ENCODE results near the gene RIPOR3. TPM values are rescaled to one million over a fixed set of nuclear protein-coding genes. Genes with fewer than 3 reads are reported as not detected.
"Not testable (repeated sequence)": the region's sequence is repeated elsewhere in the genome, so short reads cannot be mapped to it uniquely, and the experiment has no call there.

The RIPOR3 gene
- polyA plus RNA-seq, 1 experiment = 11.5 TPM

GRCh38 chr20:50673146-50673465 lies 18.2 kb downstream of the RIPOR3 start:
- DNase-seq (ENCODE audit: low read depth, low spot score) = no peak
- ChIA-PET POLR2A (no interaction called here), CTCF (no interaction called here)
- no peak for TF ChIP-seq CTCF (IDR thresholded peaks at IDR 0.05; ENCODE audit: low read depth, low read length)
- H3K27ac ChIP-seq (ENCODE audit: low read depth, low read length) = no peak overlapping the region
- no peak overlapping the region for H3K4me3 ChIP-seq (ENCODE audit: low read depth, low read length)
- no peaks in the 10 kb centered on the region for H3K9me3 ChIP-seq (ENCODE audit: control insufficient read depth, insufficient read depth, low read length)
- H3K27me3 ChIP-seq (ENCODE audit: control insufficient read depth, insufficient read depth, low read length) = no peaks in the 10 kb centered on the region

- H3K9me3 ChIP-seq (ENCODE audit: control insufficient read depth, insufficient read depth, low read length) = no peaks in the 10 kb centered on the region
- DNase-seq (ENCODE audit: low read depth, low spot score) = no peak
- CTCF ChIA-PET = no interaction called here
- H3K27ac ChIP-seq (ENCODE audit: low read depth, low read length) = no peak overlapping the region
- POLR2A ChIA-PET = interaction anchor here (1.1 kb wide), 1 partner anchor 17 kb away, joined by 4 read pairs; no protein-coding TSS in a partner anchor
- H3K4me3 ChIP-seq (ENCODE audit: low read depth, low read length) = no peak overlapping the region
- TF ChIP-seq CTCF (IDR thresholded peaks at IDR 0.05; ENCODE audit: low read depth, low read length) = no peak
- H3K27me3 ChIP-seq (ENCODE audit: control insufficient read depth, insufficient read depth, low read length) = no peaks in the 10 kb centered on the region
Measured at GRCh38 chr20:50672400-50673145, 18.8 kb downstream of the RIPOR3 start.

DNA sequence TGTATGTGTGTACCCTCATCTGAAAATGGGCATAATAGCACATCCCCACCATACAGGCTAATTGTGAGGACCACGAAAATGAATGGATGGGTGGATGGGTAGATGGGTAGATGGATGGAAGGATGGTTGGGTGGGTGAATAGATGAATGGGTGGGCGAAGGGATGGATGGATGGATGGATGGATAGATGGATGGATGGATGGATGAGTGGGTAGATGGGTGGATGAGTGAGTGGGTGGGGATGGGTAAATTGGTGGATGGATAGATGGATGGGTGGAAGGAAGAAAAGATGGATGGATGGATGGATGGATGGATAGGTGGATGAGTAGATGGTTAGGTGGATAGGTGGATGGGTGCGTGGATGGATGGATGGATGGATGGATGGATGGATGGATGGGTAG lies 19.7 kb downstream of the RIPOR3 start:
- Histone ChIP-seq H3K27me3 (ENCODE audit: control insufficient read depth, insufficient read depth, low read length) (no peaks in the 10 kb centered on the region), H3K9me3 (ENCODE audit: control insufficient read depth, insufficient read depth, low read length) (no peaks in the 10 kb centered on the region), H3K4me3 (ENCODE audit: low read depth, low read length) (no peak overlapping the region), H3K27ac (ENCODE audit: low read depth, low read length) (no peak overlapping the region)
- TF ChIP-seq CTCF (IDR thresholded peaks at IDR 0.05; ENCODE audit: low read depth, low read length) = no peak
- ChIA-PET CTCF (no interaction called here), POLR2A (interaction anchor here (1.1 kb wide), 1 partner anchor 18 kb away, joined by 4 read pairs; no protein-coding TSS in a partner anchor)
- DNase-seq (ENCODE audit: low read depth, low spot score) = no peak

- H3K9me3 ChIP-seq (ENCODE audit: control insufficient read depth, insufficient read depth, low read length); H3K27me3 ChIP-seq (ENCODE audit: control insufficient read depth, insufficient read depth, low read length); H3K27ac ChIP-seq (ENCODE audit: low read depth, low read length); CTCF ChIA-PET; POLR2A ChIA-PET; DNase-seq (ENCODE audit: low read depth, low spot score); H3K4me3 ChIP-seq (ENCODE audit: low read depth, low read length): not testable (repeated sequence)
Measured at GRCh38 chr20:50671010-50671409, 20.3 kb downstream of the RIPOR3 start.

GRCh38 chr20:50670126-50670862 lies 21.0 kb downstream of the RIPOR3 start:
- POLR2A ChIA-PET = interaction anchor here (0.7 kb wide), 1 partner anchor 15 kb away, joined by 7 read pairs; no protein-coding TSS in a partner anchor
- TF ChIP-seq CTCF (IDR thresholded peaks at IDR 0.05; ENCODE audit: low read depth, low read length) = no peak
- Histone ChIP-seq H3K9me3 (ENCODE audit: control insufficient read depth, insufficient read depth, low read length) (no peaks in the 10 kb centered on the region), H3K27ac (ENCODE audit: low read depth, low read length) (no peak overlapping the region), H3K27me3 (ENCODE audit: control insufficient read depth, insufficient read depth, low read length) (no peaks in the 10 kb centered on the region), H3K4me3 (ENCODE audit: low read depth, low read length) (no peak overlapping the region)
- CTCF ChIA-PET = no interaction called here
- DNase-seq (ENCODE audit: low read depth, low spot score) = no peak

Data from AG04450 (cell line).